Coronary artery (tissue), 2 donors: ENCODE data around the gene TUBGCP6.

ENCODE experiments used
- DNase-seq: peaks from one replicate; pipeline ENCODE4 v3.0.0-alpha.2; 2017; ENCODE audit warnings: low spot score
- H3K27ac ChIP-seq, 2 donors: fragments of 200-600 bp; sonication (generic); one replicate each; pipeline ENCODE4 v1.5.1; 2016 to 2019
- H3K4me3 ChIP-seq: fragments of 200-600 bp; sonication (generic); 2 replicates; pipeline ENCODE4 v1.5.1; 2016; ENCODE audit warnings: mild to moderate bottlenecking, moderate library complexity
- TF ChIP-seq, protein P1 (sequence below): fragments of 200-600 bp; sonication (generic); IDR thresholded peaks from one replicate; pipeline ENCODE4 v1.5.1; 2019; ENCODE audit warnings: antibody characterized with exemption

TUBGCP6 gene

DNA sequence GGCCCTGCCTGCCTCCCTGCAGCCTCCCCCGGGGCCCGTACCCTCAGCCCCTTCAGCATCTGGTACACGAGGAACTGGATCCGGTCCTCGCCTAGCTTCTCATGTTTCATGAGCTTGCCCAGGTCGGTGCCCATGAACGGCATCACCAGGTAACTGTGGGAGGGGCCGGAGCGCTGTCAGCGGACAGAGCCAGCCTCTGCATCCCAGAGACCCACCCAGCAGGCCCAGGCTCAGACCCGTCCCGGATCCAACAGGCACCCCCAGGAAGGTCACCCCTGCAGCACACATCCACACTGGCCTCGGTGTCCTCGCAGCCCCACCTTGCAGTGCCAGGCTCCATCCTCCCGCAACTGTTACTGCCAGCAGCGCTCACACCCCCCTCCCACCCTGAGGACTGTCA, 12.2 kb upstream of the TUBGCP6 start:
- TF ChIP-seq, protein P1, sequence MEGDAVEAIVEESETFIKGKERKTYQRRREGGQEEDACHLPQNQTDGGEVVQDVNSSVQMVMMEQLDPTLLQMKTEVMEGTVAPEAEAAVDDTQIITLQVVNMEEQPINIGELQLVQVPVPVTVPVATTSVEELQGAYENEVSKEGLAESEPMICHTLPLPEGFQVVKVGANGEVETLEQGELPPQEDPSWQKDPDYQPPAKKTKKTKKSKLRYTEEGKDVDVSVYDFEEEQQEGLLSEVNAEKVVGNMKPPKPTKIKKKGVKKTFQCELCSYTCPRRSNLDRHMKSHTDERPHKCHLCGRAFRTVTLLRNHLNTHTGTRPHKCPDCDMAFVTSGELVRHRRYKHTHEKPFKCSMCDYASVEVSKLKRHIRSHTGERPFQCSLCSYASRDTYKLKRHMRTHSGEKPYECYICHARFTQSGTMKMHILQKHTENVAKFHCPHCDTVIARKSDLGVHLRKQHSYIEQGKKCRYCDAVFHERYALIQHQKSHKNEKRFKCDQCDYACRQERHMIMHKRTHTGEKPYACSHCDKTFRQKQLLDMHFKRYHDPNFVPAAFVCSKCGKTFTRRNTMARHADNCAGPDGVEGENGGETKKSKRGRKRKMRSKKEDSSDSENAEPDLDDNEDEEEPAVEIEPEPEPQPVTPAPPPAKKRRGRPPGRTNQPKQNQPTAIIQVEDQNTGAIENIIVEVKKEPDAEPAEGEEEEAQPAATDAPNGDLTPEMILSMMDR = no peak
- no peak overlapping the region for H3K27ac ChIP-seq
- H3K4me3 ChIP-seq = no peak overlapping the region
- no peak for DNase-seq

DNA sequence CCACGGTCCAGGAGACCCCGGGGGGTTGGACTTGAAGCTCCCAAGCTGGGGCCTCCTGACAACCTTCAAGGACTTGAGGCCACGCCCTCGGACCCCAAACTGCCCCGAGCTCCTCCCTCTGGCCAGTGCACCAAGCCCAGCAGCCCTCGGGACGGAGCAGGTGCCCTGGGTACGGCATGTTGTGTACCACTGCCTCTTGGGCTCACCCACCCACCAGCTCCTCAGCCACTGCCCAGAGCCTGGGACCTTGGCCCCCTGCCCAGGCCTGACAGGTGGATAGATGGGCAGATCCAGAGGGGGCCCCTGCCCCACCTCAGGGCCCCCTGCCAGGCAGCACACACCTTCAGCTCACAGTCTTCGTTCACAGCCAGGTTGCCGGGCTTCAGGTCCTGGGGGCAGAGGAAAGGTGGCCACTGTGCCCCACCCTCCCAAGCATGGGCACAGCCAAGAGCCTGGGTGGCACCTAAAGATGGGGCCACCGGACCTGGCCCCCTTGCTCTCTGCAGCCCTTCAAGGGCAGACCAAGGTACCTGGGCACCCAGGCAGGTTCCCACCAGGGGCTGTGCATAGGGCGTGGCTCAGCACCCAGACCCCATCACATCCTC, 11.5 kb upstream of the TUBGCP6 start:
- no peak for DNase-seq
- TF ChIP-seq, protein P1 = no peak
- H3K27ac ChIP-seq = no peak overlapping the region

DNA sequence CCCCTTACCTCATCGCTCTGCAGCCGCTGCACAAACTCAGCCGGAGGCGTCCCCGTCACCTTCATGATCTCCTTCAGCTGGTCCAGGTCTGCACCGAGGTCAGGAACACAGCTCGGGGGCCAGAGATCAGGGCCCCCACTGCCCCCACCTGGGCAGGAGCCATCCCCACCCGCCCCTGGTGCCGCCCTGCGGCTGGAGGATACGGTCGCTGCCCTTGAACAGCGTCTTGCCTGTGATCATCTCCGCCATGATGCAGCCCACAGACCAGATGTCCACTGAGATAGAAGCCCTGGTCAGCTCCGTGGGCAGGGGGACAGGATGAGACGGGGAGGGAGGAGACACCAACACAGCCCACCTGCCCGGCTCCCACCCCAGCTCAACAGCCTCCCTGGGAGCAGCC, 10.8 kb upstream of the TUBGCP6 start:
- TF ChIP-seq, protein P1 = no peak
- Histone ChIP-seq H3K27ac (no peak overlapping the region), H3K4me3 (no peak overlapping the region)
- DNase-seq = no peak

More for the DNA sequence above, 11.5 kb upstream of the TUBGCP6 start:
- H3K4me3 ChIP-seq = no peak overlapping the region

DNA sequence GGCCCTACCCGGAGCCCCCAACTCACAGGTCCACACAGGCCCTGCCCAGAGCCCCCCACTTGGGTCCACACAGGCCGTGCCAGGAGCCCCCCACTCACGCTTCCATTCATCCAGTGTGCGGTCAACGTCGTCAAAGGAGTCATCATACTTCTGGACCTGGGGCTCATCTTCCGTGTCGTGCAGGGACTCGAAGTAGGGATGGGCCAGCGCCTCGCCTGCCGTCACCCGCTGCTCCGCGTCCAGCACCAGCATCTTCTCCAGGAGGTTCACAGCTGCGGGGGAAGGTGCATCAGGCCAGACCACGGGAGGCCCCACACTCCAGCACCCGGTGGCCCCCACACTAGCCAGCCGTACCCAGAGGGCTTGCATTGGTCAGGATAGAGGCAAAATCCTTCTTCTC, 10.3 kb upstream of the TUBGCP6 start:
- TF ChIP-seq, protein P1 = no peak

DNA sequence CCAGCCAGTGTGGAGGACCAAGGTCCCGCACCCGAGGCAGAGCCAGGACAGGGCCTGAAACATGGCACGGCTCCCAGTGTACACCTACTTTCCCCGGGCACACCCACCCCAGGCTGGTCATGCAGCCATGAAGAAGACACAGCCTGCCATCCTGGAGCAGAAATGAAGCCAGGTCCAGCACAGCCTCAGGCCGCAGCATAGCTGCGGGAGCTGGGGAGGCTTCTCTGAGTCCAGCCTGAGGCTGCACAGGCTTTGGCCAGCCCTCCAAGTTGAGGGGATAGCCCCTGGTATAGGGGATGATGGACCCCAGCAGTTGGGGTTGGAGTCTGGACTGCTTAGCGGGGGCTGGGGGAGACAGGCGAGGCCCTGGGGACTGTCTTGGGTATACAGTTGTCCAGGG, 9.1 kb upstream of the TUBGCP6 start:
- no peak for DNase-seq
- TF ChIP-seq, protein P1 = no peak
- Histone ChIP-seq H3K4me3 (no peak overlapping the region), H3K27ac (no peak overlapping the region)

More for the DNA sequence above, 10.3 kb upstream of the TUBGCP6 start:
- no peak overlapping the region for H3K27ac ChIP-seq
- no peak overlapping the region for H3K4me3 ChIP-seq
- DNase-seq = no peak

DNA sequence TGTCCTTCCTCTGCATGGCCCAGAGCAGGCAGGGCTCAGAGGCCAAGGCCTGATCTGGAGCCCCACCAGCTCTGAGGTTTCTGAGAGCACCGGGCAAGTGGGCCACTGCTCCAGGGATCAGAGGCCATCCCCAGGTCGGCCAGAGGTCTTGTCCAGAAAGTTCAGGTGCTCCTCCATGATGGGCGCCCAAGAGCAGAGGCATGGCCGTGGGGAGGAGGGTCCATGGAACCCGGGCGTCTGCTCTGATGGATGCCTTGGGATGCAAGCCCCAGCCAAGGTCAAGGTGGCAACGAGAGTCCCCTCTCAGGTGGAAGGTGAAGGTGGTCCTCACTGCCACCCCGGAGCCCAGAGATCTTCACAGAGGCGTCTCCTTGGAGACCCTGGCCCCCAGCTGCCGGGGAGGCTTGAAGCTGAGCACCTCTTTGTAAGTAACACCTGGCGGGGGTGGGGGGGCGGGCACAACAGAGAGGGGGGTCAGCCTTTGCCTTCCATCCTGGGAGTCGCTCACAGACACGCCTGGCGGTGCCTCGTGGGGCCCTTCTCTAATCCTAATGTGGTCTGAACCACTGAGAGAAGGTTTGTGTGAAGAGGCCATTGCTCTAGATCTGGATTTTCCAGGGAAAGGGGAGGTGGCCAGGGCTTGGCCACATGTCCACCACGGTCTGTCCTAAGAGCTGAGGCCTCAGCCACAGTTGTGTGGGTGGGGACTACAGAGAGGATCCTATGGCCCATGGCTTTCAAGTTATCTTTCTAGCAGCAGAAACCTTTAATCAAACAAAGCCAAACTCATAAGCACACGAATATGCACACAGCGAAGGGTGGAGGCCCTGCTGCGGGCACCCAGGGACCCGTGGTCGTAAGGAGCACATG, 8.5 kb upstream of the TUBGCP6 start:
- DNase-seq = no peak
- no peak overlapping the region for H3K27ac ChIP-seq
- TF ChIP-seq, protein P1 = no peak
- H3K4me3 ChIP-seq = no peak overlapping the region
